GM23338 (cell line): Measurements from ENCODE around the gene CRISPLD2. TPM values are rescaled to one million over a fixed set of nuclear protein-coding genes. Genes with fewer than 3 reads are reported as not detected.
"Not testable (repeated sequence)": the region's sequence is repeated elsewhere in the genome, so short reads cannot be mapped to it uniquely, and the experiment has no call there.

ENCODE experiments used
- ATAC-seq: fragments of 200-7000 bp; cut with Tn5 transposase; 3 replicates; pipeline ENCODE4 v1.9.1; 2020
- DNase-seq: peaks from one replicate; pipeline ENCODE4 v3.0.0-alpha.2; 2015; ENCODE audit warnings: low spot score
- H2AFZ ChIP-seq: fragments of 200-600 bp; sonication (generic); 2 replicates; pipeline ENCODE4 v1.8.0; 2016; ENCODE audit warnings: antibody characterized with exemption, mild to moderate bottlenecking, moderate library complexity
- H3F3A ChIP-seq: fragments of 200-600 bp; sonication (generic); replicated peaks from 2 replicates; pipeline ENCODE4 v1.8.0; 2017; ENCODE audit warnings: antibody characterized with exemption, mixed run types, low read depth
- H3K27ac ChIP-seq: fragments of 200-600 bp; sonication (generic); 2 replicates; pipeline ENCODE4 v1.6.1; 2016; ENCODE audit warnings: low read depth
- H3K27me3 ChIP-seq: fragments of 200-600 bp; sonication (generic); 2 replicates; pipeline ENCODE4 v1.8.0; 2016; ENCODE audit warnings: mild to moderate bottlenecking, mixed run types, moderate library complexity; ENCODE audit not compliant: insufficient read depth
- H3K36me3 ChIP-seq: fragments of 200-600 bp; sonication (generic); 2 replicates; pipeline ENCODE4 v1.8.0; 2016; ENCODE audit warnings: mild to moderate bottlenecking; ENCODE audit not compliant: insufficient read depth
- H3K4me1 ChIP-seq: fragments of 200-600 bp; sonication (generic); 2 replicates; pipeline ENCODE4 v1.8.0; 2016; ENCODE audit warnings: mild to moderate bottlenecking, moderate library complexity; ENCODE audit not compliant: insufficient read depth
- H3K4me2 ChIP-seq: fragments of 200-600 bp; sonication (generic); 2 replicates; pipeline ENCODE4 v1.7.1; 2017; ENCODE audit warnings: mixed run types
- H3K4me3 ChIP-seq: fragments of 200-600 bp; sonication (generic); 2 replicates; pipeline ENCODE4 v1.6.1; 2016; ENCODE audit warnings: mixed run types
- H3K79me2 ChIP-seq: fragments of 200-600 bp; sonication (generic); replicated peaks from 2 replicates; pipeline ENCODE4 v1.8.0; 2017; ENCODE audit warnings: mild to moderate bottlenecking; ENCODE audit not compliant: insufficient read depth
- H3K9me2 ChIP-seq: fragments of 200-600 bp; sonication (generic); 2 replicates; pipeline ENCODE4 v1.8.0; 2017; ENCODE audit not compliant: insufficient read depth
- H4K20me1 ChIP-seq: fragments of 200-600 bp; sonication (generic); replicated peaks from 2 replicates; pipeline ENCODE4 v1.8.0; 2017; ENCODE audit warnings: mild to moderate bottlenecking; ENCODE audit not compliant: insufficient read depth
- H3K27ac Mint-ChIP-seq: 2 replicates; pipeline ENCODE4 v1.8.0; 2020; ENCODE audit warnings: inconsistent platforms, mild to moderate bottlenecking, moderate library complexity, mixed read lengths
- H3K27me3 Mint-ChIP-seq: 3 replicates; pipeline ENCODE4 v1.8.0; 2022; ENCODE audit warnings: low read depth, mild to moderate bottlenecking, moderate library complexity, mixed read lengths, inconsistent platforms; ENCODE audit not compliant: insufficient read depth, poor library complexity
- H3K36me3 Mint-ChIP-seq: 3 replicates; pipeline ENCODE4 v1.8.0; 2021; ENCODE audit warnings: low read depth, mild to moderate bottlenecking, inconsistent platforms, moderate library complexity, mixed read lengths
- H3K4me1 Mint-ChIP-seq: 3 replicates; pipeline ENCODE4 v1.8.0; 2020; ENCODE audit warnings: mild to moderate bottlenecking, inconsistent platforms, mixed read lengths
- H3K4me3 Mint-ChIP-seq: 3 replicates; pipeline ENCODE4 v1.8.0; 2021; ENCODE audit warnings: moderate library complexity, mild to moderate bottlenecking, inconsistent platforms, mixed read lengths
- H3K9me3 Mint-ChIP-seq: 3 replicates; pipeline ENCODE4 v1.8.0; 2020; ENCODE audit warnings: moderate library complexity, mild to moderate bottlenecking, inconsistent platforms, mixed read lengths
- CREB1 ChIP-seq: fragments of 250-450 bp; sonication (Bioruptor Pico); IDR thresholded peaks from 2 replicates; pipeline ENCODE4 v1.5.0; 2020; ENCODE audit warnings: low read depth, mild to moderate bottlenecking, moderate library complexity
- ETS1 ChIP-seq: IDR thresholded peaks from 2 replicates; pipeline ENCODE4 v1.6.1; 2016; ENCODE audit warnings: antibody characterized with exemption
- EZH2 ChIP-seq: fragments of 200-600 bp; sonication (generic); IDR thresholded peaks from one replicate; pipeline ENCODE4 v1.8.0; 2017; ENCODE audit warnings: antibody characterized with exemption, mild to moderate bottlenecking, low read depth; ENCODE audit not compliant: unreplicated experiment
- EZH2phosphoT487 ChIP-seq: fragments of 200-600 bp; sonication (generic); IDR thresholded peaks from one replicate; pipeline ENCODE4 v1.8.1; 2018; ENCODE audit warnings: antibody characterized with exemption; ENCODE audit not compliant: unreplicated experiment
- JUNB ChIP-seq: IDR thresholded peaks from one replicate; pipeline ENCODE4 v1.6.1; 2016; ENCODE audit warnings: antibody characterized with exemption; ENCODE audit not compliant: unreplicated experiment
- NANOG ChIP-seq: IDR thresholded peaks from 2 replicates; pipeline ENCODE4 v1.6.1; 2016; ENCODE audit warnings: antibody characterized with exemption, borderline replicate concordance
- POLR2AphosphoS5 ChIP-seq: IDR thresholded peaks from 2 replicates; pipeline ENCODE4 v1.6.1; 2016; ENCODE audit warnings: antibody characterized with exemption, low read depth
- REST ChIP-seq: IDR thresholded peaks from one replicate; pipeline ENCODE4 v1.6.1; 2018; ENCODE audit warnings: antibody characterized with exemption; ENCODE audit not compliant: unreplicated experiment
- STAT1 ChIP-seq: IDR thresholded peaks from one replicate; pipeline ENCODE4 v1.6.1; 2016; ENCODE audit warnings: antibody characterized with exemption; ENCODE audit not compliant: unreplicated experiment
- ZNF114 ChIP-seq: fragments of 250-450 bp; sonication (Bioruptor Pico); IDR thresholded peaks from 2 replicates; pipeline ENCODE4 v1.5.0; 2020; ENCODE audit warnings: mild to moderate bottlenecking, moderate library complexity
- ZNF331 ChIP-seq: fragments of 250-450 bp; sonication (Bioruptor Pico); IDR thresholded peaks from 2 replicates; pipeline ENCODE4 v1.5.0; 2020; ENCODE audit warnings: low read depth, mild to moderate bottlenecking, moderate library complexity
- ZNF462 ChIP-seq: fragments of 250-450 bp; sonication (Bioruptor Pico); IDR thresholded peaks from 2 replicates; pipeline ENCODE4 v1.5.0; 2020; ENCODE audit warnings: mild to moderate bottlenecking, moderate library complexity
- polyA plus RNA-seq: library from polyadenylated mRNA; unstranded; fragments of >200 nt; fragmentation: Nextera tagmentation; extraction: Ambion mirVana; gene quantifications from 2 replicates; pipeline ENCODE4 v1.2.1, GENCODE V29; 2016
- total RNA-seq: library from RNA; depleted of rRNA; stranded (reverse); fragments of >200 nt; shearing (Covaris generic); gene quantifications from 2 replicates; pipeline ENCODE4 v1.2.3, GENCODE V29; 2014

CRISPLD2 gene
- total and polyA plus RNA-seq, 2 experiments from 2014 or later: 2.6 to 8.3 TPM

- no peaks in the 10 kb centered on the region for H3K9me2 ChIP-seq
- H3K4me3 Mint-ChIP-seq: no peak overlapping the region
- peaks cover 2% of the 10 kb centered on the region for H3K27me3 Mint-ChIP-seq
- H3K4me1 ChIP-seq: no peaks in the 10 kb centered on the region
- H3K36me3 Mint-ChIP-seq: peaks cover 5% of the 10 kb centered on the region; the same call in 2 of the 3 replicates
- ATAC-seq: no peak; the same call in 2 of the 3 replicates
- H3F3A ChIP-seq: no peaks in the 10 kb centered on the region
- no peak overlapping the region for H2AFZ ChIP-seq
- no peak overlapping the region for H3K27ac Mint-ChIP-seq
- DNase-seq: no peak
- H3K4me3 ChIP-seq: no peak overlapping the region
- H3K79me2 ChIP-seq: no peaks in the 10 kb centered on the region
- 0 out of 2 replicates have a peak, but pooled peaks cover 4% of the 10 kb centered on the region for H3K36me3 ChIP-seq
- no peak for TF ChIP-seq ZNF331 (CRISPR knock-in tag)
- no peak for TF ChIP-seq ZNF462 (CRISPR knock-in tag)
- TF ChIP-seq STAT1: no peak
- no peak for TF ChIP-seq ZNF114 (CRISPR knock-in tag)
- no peak for TF ChIP-seq CREB1 (CRISPR knock-in tag)
- TF ChIP-seq NANOG: no peak
- no peak for TF ChIP-seq EZH2
- TF ChIP-seq REST: no peak
- no peak for TF ChIP-seq ETS1
- TF ChIP-seq POLR2AphosphoS5: no peak
- no peak for TF ChIP-seq EZH2phosphoT487
- no peak for TF ChIP-seq JUNB
- H3K27ac ChIP-seq: no peak overlapping the region
- H3K27me3 ChIP-seq: no peaks in the 10 kb centered on the region
- H3K4me2 ChIP-seq: no peak overlapping the region
- H3K4me1 Mint-ChIP-seq: peaks cover 7% of the 10 kb centered on the region
- no peaks in the 10 kb centered on the region for H4K20me1 ChIP-seq
- no peaks in the 10 kb centered on the region for H3K9me3 Mint-ChIP-seq
Observed at GRCh38 chr16:84869473-84869845, 49.7 kb downstream of the CRISPLD2 start.

GRCh38 chr16:84872971-84873370 lies 53.2 kb downstream of the CRISPLD2 start:
- H4K20me1 ChIP-seq, H3F3A ChIP-seq, H3K4me1 Mint-ChIP-seq: not testable (repeated sequence)

More at GRCh38 chr16:84872971-84873370, 53.2 kb downstream of the CRISPLD2 start:
- H3K4me3 ChIP-seq, H3K9me2 ChIP-seq, H3K27me3 Mint-ChIP-seq, ATAC-seq, H3K27me3 ChIP-seq, H3K79me2 ChIP-seq, H3K4me3 Mint-ChIP-seq, H3K27ac ChIP-seq, H3K4me2 ChIP-seq, H3K4me1 ChIP-seq, H3K27ac Mint-ChIP-seq, H3K9me3 Mint-ChIP-seq, H3K36me3 Mint-ChIP-seq, H3K36me3 ChIP-seq, H2AFZ ChIP-seq, DNase-seq: not testable (repeated sequence)
